GM18502 (cell line): ENCODE measurements around the gene ERAS.
"Not testable (repeated sequence)": the region's sequence is repeated elsewhere in the genome, so short reads cannot be mapped to it uniquely, and the experiment has no call there.

Experiments used
- ATAC-seq: cut with Tn5 transposase; IDR thresholded peaks from one replicate; pipeline ENCODE4 v1.9.1; 2021; ENCODE audit warnings: mild to moderate bottlenecking; ENCODE audit not compliant: unreplicated experiment, poor library complexity

ERAS gene

DNA sequence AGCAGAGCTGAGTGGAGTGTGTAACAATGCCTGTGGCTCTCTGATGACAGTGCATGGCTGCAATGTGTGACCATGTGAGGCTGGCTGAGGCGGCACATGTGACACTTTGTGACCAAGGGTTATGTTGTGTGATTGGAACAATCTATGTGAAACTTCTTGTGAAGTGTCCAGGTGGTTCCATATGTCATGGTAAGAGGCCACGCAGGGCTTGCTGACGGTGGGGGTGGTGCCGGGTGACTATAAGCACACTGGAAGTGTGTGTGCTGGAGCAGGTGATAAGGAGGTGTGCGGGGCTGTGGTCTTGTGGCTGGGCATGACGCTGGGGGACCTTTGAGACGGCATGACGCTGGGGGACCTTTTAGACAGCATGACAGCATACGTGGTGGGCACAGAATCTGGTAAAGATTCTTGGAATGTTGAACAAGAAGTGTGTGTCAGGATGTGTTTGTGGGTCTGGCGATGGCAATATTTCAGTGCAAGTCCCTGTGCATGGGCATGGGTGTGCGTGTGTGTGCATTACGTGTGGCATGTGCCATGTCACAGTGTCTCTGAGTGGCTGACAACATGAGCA, 31.9 kb upstream of the ERAS start:
- no peak for ATAC-seq

- no peak for ATAC-seq
Measured at GRCh38 chrX:48794911-48795515, 31.3 kb upstream of the ERAS start.

- ATAC-seq = no peak
Measured at GRCh38 chrX:48798318-48798717, 28.0 kb upstream of the ERAS start.

- no peak for ATAC-seq
Measured at GRCh38 chrX:48800574-48801279, 25.6 kb upstream of the ERAS start.

- peak; percentile 86 for ATAC-seq
Measured at GRCh38 chrX:48801280-48802088, 24.8 kb upstream of the ERAS start, which contains the start of gene HDAC6. Gene HDAC6 (plus strand): TSS chrX:48802067. CDS start chrX:48802693, 626 bp downstream.

GRCh38 chrX:48802089-48802904, 24.0 kb upstream of the ERAS start:
- ATAC-seq = peak; percentile 53

DNA sequence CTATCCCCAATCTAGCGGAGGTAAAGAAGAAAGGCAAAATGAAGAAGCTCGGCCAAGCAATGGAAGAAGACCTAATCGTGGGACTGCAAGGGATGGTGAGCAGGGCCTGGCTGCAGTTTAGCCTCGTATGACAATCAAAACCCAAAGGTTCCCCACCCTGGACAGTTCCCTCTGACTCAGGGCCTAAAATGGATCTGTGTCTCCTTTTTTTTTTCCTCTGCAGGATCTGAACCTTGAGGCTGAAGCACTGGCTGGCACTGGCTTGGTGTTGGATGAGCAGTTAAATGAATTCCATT, 23.5 kb upstream of the ERAS start:
- no peak for ATAC-seq

- no peak for ATAC-seq
Measured at GRCh38 chrX:48806081-48806480, 20.2 kb upstream of the ERAS start.

GRCh38 chrX:48813644-48814043, 12.7 kb upstream of the ERAS start:
- ATAC-seq = no peak

GRCh38 chrX:48814722-48815121, 11.6 kb upstream of the ERAS start:
- no peak for ATAC-seq

GRCh38 chrX:48815266-48815665, 11.0 kb upstream of the ERAS start:
- ATAC-seq = no peak

GRCh38 chrX:48816014-48816810, 10.1 kb upstream of the ERAS start:
- no peak for ATAC-seq

GRCh38 chrX:48818098-48818497, 8.2 kb upstream of the ERAS start:
- ATAC-seq = no peak

DNA sequence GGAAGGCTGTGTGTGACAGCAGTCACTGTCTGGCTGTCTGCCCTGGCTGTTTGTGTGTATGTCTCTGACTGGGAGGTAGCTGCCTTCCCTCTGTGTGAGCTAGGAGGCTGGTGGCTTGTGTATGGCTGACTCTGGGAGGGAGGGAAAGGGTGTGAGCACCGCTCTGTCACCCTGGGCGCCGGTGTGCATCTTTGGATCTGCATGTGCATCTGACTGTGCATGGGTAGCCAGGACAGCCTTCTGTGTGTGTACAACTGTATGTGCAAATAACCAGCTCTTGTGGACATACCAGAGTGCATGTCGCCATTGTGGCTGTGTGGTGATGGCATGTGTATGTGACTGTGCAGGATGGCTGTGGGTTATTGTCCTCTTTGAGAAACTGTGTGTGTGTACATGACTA, 7.4 kb upstream of the ERAS start:
- ATAC-seq = no peak

GRCh38 chrX:48819394-48819793, 6.9 kb upstream of the ERAS start:
- not testable (repeated sequence) for ATAC-seq

- ATAC-seq = no peak
Measured at GRCh38 chrX:48823053-48823452, 3.3 kb upstream of the ERAS start.

DNA sequence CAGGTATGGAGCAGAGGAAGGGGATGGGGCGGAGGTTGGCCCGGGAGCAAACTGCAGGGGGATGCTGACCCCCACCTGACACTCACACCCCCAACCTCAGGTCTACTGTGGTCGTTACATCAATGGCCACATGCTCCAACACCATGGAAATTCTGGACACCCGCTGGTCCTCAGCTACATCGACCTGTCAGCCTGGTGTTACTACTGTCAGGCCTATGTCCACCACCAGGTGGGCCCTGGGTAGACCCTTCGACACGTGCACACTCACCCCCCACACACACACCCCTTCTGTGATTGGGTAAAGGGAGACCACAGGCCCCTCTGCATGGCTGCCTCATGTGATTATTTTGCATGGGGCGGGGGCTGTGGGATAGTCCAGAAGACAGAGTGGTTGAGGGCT, 2.2 kb upstream of the ERAS start:
- ATAC-seq = no peak

- no peak for ATAC-seq
Measured at GRCh38 chrX:48826876-48827653, 752 bp downstream of the ERAS start.

GRCh38 chrX:48827654-48827968, 1.3 kb downstream of the ERAS start:
- ATAC-seq = no peak
